HepG2 (cell line): ENCODE measurements around the gene DOC2A. TPM values are rescaled to one million over a fixed set of nuclear protein-coding genes. Genes with fewer than 3 reads are reported as not detected.

Experiments used
- CBX1 ChIP-seq: IDR thresholded peaks from one replicate; pipeline ENCODE4 v1.6.1; 2016; ENCODE audit warnings: antibody characterized with exemption, low read depth
- CEBPB ChIP-seq: IDR thresholded peaks from 2 replicates; pipeline ENCODE4 v1.6.1; 2011; ENCODE audit warnings: low read depth, low read length, improper control_type of control experiment, borderline replicate concordance
- ELF3 ChIP-seq: IDR thresholded peaks from 2 replicates; pipeline ENCODE4 v1.6.1; 2016; ENCODE audit warnings: missing genetic modification reagents, missing compliant biosample characterization
- FUBP1 ChIP-seq: sonication (generic); formaldehyde crosslinking; IDR thresholded peaks from 2 replicates; pipeline ENCODE4 v1.5.1; 2020; ENCODE audit warnings: missing genetic modification reagents, mild to moderate bottlenecking, borderline replicate concordance
- GATAD1 ChIP-seq: IDR thresholded peaks from 2 replicates; pipeline ENCODE4 v1.6.1; 2016; ENCODE audit warnings: missing genetic modification reagents, missing compliant biosample characterization
- HHEX ChIP-seq: IDR thresholded peaks from 2 replicates; pipeline ENCODE4 v1.6.1; 2016; ENCODE audit warnings: control low read depth
- KIAA2018 ChIP-seq: sonication (generic); formaldehyde crosslinking; IDR thresholded peaks from 2 replicates; pipeline ENCODE4 v1.5.0; 2020; ENCODE audit warnings: mild to moderate bottlenecking, missing genetic modification reagents, borderline replicate concordance
- NFYB ChIP-seq: sonication (generic); formaldehyde crosslinking; IDR thresholded peaks from 2 replicates; pipeline ENCODE4 v1.4.0; 2020; ENCODE audit warnings: missing genetic modification reagents
- PAF1 ChIP-seq: IDR thresholded peaks from 2 replicates; pipeline ENCODE4 v1.6.1; 2016; ENCODE audit warnings: missing genetic modification reagents, missing compliant biosample characterization
- PHF5A ChIP-seq: IDR thresholded peaks from one replicate; pipeline ENCODE4 v1.6.1; 2018; ENCODE audit warnings: low read depth, missing genetic modification reagents; ENCODE audit not compliant: unreplicated experiment
- TARDBP ChIP-seq: sonication (generic); formaldehyde crosslinking; IDR thresholded peaks from 2 replicates; pipeline ENCODE4 v1.8.0; 2022; ENCODE audit warnings: mild to moderate bottlenecking, missing genetic modification reagents
- TFDP2 ChIP-seq: sonication (generic); formaldehyde crosslinking; IDR thresholded peaks from 2 replicates; pipeline ENCODE4 v1.4.0; 2020; ENCODE audit warnings: missing genetic modification reagents
- THAP9 ChIP-seq: sonication (generic); formaldehyde crosslinking; IDR thresholded peaks from 2 replicates; pipeline ENCODE4; 2020; ENCODE audit warnings: missing genetic modification reagents, mild to moderate bottlenecking, borderline replicate concordance
- ZBTB14 ChIP-seq: sonication (generic); formaldehyde crosslinking; IDR thresholded peaks from 2 replicates; pipeline ENCODE4 v1.4.0; 2020; ENCODE audit warnings: missing genetic modification reagents
- polyA plus RNA-seq, 8 experiments: library from polyadenylated mRNA; depleted of rRNA in 3 of 8; stranded (reverse) in 7 of 8; unstranded in 1 of 8; fragments of >200 nt; fragmentation: Illumina TruSeq in 4 of 8; extraction: Trizol in 4 of 8; gene quantifications; 2 replicates each; pipeline versions ENCODE4 v1.2.1 to v1.2.3, GENCODE V29; 2011 to 2016; ENCODE audit warnings: low read depth in 4 of 8, missing spikeins in 1 of 8, mixed read lengths in 1 of 8; ENCODE audit not compliant: insufficient read depth in 1 of 8
- total RNA-seq, 5 experiments: library from RNA; depleted of rRNA; stranded (reverse); fragments of >200 nt; fragmentation: Illumina TruSeq; extraction: Trizol; gene quantifications; 2 replicates each; pipeline ENCODE4 v1.2.3, GENCODE V29; 2016; ENCODE audit warnings: low read depth in 1 of 5

Gene DOC2A
- total and polyA plus RNA-seq, 2 of the 13 experiments (the other 11 are each of a cell fraction or from before 2014, with no cell fraction given): 0.15 to 0.55 TPM

- TF ChIP-seq ZBTB14 (CRISPR knock-in tag) (no peak), TARDBP (CRISPR knock-in tag) (0 out of 2 replicates have a peak, but pooled peaks have one; percentile 50), PAF1 (no peak), TFDP2 (CRISPR knock-in tag) (0 out of 2 replicates have a peak, but pooled peaks have one; percentile 21), PHF5A (peak; percentile 57), CBX1 (no peak), FUBP1 (CRISPR knock-in tag) (0 out of 2 replicates have a peak, but pooled peaks have one; percentile 45), GATAD1 (CRISPR knock-in tag) (peak; percentile 48; the same call in 1 of the 2 replicates), NFYB (CRISPR knock-in tag) (no peak), KIAA2018 (CRISPR knock-in tag) (no peak), CEBPB (no peak), ELF3 (CRISPR knock-in tag) (peak; percentile 68), HHEX (CRISPR knock-in tag) (no peak), THAP9 (CRISPR knock-in tag) (peak; percentile 63; the same call in 1 of the 2 replicates)
Measured at GRCh38 chr16:30054959-30055553, 44.2 kb upstream of the DOC2A start (continued).
